HG03575 (cell line): ENCODE results near the gene TGM5.
"Not testable (repeated sequence)": the region's sequence is repeated elsewhere in the genome, so short reads cannot be mapped to it uniquely, and the experiment has no call there.

ENCODE experiments used
- ATAC-seq: cut with Tn5 transposase; IDR thresholded peaks from one replicate; pipeline ENCODE4 v1.9.1; 2021; ENCODE audit not compliant: unreplicated experiment, insufficient number of reproducible peaks, low FRiP score; ENCODE audit errors: extremely low read depth

The TGM5 gene

GRCh38 chr15:43266834-43267233 lies at the start of gene TGM5:
TGM5 (minus strand) TSS chr15:43266928; CDS start chr15:43266849, 79 bp downstream.
- ATAC-seq = no peak

- no peak for ATAC-seq
Observed at GRCh38 chr15:43314171-43314570, 47.4 kb upstream of the TGM5 start.

- no peak for ATAC-seq
Observed at GRCh38 chr15:43312378-43312777, 45.6 kb upstream of the TGM5 start.

GRCh38 chr15:43302205-43302817 lies 35.6 kb upstream of the TGM5 start, which contains the start of gene TGM7:
TGM7 (minus strand) TSS chr15:43302255.
- no peak for ATAC-seq

GRCh38 chr15:43299884-43300283 lies 33.2 kb upstream of the TGM5 start:
- no peak for ATAC-seq

- no peak for ATAC-seq
Observed at GRCh38 chr15:43299411-43299810, 32.7 kb upstream of the TGM5 start.

GRCh38 chr15:43294091-43294706 lies 27.5 kb upstream of the TGM5 start:
- no peak for ATAC-seq

GRCh38 chr15:43293432-43293831 lies 26.7 kb upstream of the TGM5 start:
- ATAC-seq = no peak

GRCh38 chr15:43292375-43293078 lies 25.8 kb upstream of the TGM5 start:
- no peak for ATAC-seq

GRCh38 chr15:43289656-43290055 lies 22.9 kb upstream of the TGM5 start:
- ATAC-seq = not testable (repeated sequence)

- ATAC-seq = no peak
Observed at GRCh38 chr15:43287254-43287653, 20.5 kb upstream of the TGM5 start.

GRCh38 chr15:43286074-43286473 lies 19.3 kb upstream of the TGM5 start:
- ATAC-seq = no peak

- no peak for ATAC-seq
Observed at GRCh38 chr15:43285609-43286037, 18.9 kb upstream of the TGM5 start.

GRCh38 chr15:43283526-43283925 lies 16.8 kb upstream of the TGM5 start:
- no peak for ATAC-seq

- ATAC-seq = no peak
Observed at GRCh38 chr15:43281926-43282602, 15.3 kb upstream of the TGM5 start.

GRCh38 chr15:43280996-43281395 lies 14.3 kb upstream of the TGM5 start:
- ATAC-seq = no peak

GRCh38 chr15:43279496-43279895 lies 12.8 kb upstream of the TGM5 start:
- no peak for ATAC-seq

- ATAC-seq = no peak
Observed at GRCh38 chr15:43278869-43279268, 12.1 kb upstream of the TGM5 start.

GRCh38 chr15:43277901-43278300 lies 11.2 kb upstream of the TGM5 start:
- no peak for ATAC-seq
